Heart left ventricle (tissue), 13 donors: ENCODE results near the gene STIP1.

Experiments used
- CTCF ChIP-seq, 12 donors: fragments of 200-600 bp; sonication (generic) in 4 of 12; IDR thresholded peaks; one replicate each; pipeline versions ENCODE4 v1.5.0 to v1.8.0; 2018 to 2022; ENCODE audit warnings: antibody characterized with exemption in 12 of 12, mild to moderate bottlenecking in 5 of 12
- POLR2A ChIP-seq, 2 donors: fragments of 450-650 bp; IDR thresholded peaks; one replicate each; pipeline ENCODE4 v1.6.1; 2017; ENCODE audit warnings: antibody characterized with exemption in 2 of 2, mild to moderate bottlenecking in 2 of 2, moderate library complexity in 2 of 2
- donor health status: ischemic (EF 13 %, LVEDD 7.1; RV severe dilation, severe dysfunction).
- donor health status: DM: no; HTN: yes; CAD: no.
- donor health status: DM: no; HTN: no; CAD: no.
- donor health status: ischemic (EF 25% LVEDD 6.9; RV normal size, moderate dysfunction).
- donor health status: ischemic (EF 25% LVEDD 5.7; RV mildly dilated, moderate dysfunction).
- donor health status: ischemic (EF 35%, LVEDD 5.7; RV mildly dilated, moderate dysfunction).
- donor health status: nonischemic (EF 11% LVEDD 7.7; RV severe dilation, severe dysfunction).
- donor health status: DM: yes; HTN: yes; CAD: no.
- donor health status: PGD.
- donor health status: ischemic (EF 29% LVEDD 5.4; RV normal size, mild dysfunction).
- donor health status: nonischemic (EF 23%, LVEDD 6.1; RV moderate dilation, normal function).

- TF ChIP-seq CTCF (IDR thresholded peaks at IDR 0.05), result peak in 2 of 12 donors; percentile 10 to 27
- no peak for TF ChIP-seq POLR2A (IDR thresholded peaks at IDR 0.05)
Measured at GRCh38 chr11:64165481-64165841, 20.5 kb upstream of the STIP1 start.
